ENCODE data around the gene LYST.

DNA sequence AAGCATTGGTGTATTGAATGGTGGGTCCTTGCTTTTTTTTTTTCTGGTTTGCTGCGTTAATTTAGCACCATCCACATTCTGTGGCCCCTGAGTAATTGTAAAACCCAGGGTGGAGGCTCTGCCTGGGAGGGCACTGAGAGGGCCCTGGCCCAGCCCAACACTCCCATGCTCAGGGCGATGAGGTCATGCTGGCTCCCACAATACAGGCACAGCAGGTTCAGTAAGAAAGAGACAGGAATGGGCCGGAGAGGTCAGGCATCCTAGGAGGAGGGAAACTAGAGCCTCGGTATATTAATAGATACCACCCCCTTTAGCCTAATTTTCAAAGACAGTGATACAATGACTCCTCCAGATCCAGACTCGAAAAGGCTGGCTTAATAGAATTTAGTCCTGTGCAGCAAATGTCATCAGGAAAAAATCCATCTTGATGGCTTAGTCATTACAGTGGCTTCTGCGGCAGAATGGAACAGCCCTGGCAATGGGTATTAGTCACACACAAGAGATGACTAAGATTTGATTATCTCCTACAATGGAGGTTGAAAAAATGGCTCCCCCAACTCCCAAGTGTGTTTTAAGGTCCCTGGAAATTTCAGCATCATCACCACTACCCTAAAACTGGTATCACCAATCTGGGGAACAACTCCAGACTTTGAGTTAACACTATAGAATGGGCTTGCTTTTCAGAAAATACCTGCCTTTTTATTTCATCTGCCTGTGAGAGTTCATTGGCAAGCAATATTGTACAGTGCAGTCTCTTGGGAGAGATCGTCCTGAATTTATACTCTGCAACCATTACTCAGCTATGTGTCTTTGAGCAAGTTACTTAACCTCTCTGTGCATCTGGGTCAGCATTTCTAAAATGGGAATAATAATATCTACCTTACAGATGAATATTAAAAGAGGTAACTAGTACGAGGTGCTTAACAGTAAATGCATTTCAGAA, 43.9 kb upstream of the LYST start:
- no peak for TF ChIP-seq EZH2phosphoT487 (IDR thresholded peaks at IDR 0.05; ENCODE audit: borderline replicate concordance, low read depth, low read length)
- TF ChIP-seq, protein P1, sequence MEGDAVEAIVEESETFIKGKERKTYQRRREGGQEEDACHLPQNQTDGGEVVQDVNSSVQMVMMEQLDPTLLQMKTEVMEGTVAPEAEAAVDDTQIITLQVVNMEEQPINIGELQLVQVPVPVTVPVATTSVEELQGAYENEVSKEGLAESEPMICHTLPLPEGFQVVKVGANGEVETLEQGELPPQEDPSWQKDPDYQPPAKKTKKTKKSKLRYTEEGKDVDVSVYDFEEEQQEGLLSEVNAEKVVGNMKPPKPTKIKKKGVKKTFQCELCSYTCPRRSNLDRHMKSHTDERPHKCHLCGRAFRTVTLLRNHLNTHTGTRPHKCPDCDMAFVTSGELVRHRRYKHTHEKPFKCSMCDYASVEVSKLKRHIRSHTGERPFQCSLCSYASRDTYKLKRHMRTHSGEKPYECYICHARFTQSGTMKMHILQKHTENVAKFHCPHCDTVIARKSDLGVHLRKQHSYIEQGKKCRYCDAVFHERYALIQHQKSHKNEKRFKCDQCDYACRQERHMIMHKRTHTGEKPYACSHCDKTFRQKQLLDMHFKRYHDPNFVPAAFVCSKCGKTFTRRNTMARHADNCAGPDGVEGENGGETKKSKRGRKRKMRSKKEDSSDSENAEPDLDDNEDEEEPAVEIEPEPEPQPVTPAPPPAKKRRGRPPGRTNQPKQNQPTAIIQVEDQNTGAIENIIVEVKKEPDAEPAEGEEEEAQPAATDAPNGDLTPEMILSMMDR (conservative IDR thresholded peaks at IDR 0.05; ENCODE audit: low read length), result no peak

Measured in OCI-LY7 (cell line).